T-helper 17 cell (primary cell): ENCODE data around the gene APOL3. TPM values are rescaled to one million over a fixed set of nuclear protein-coding genes. Genes with fewer than 3 reads are reported as not detected.

ENCODE experiments used
- total RNA-seq, 4 donors: library from RNA in 2 of 4; stranded (reverse) in 2 of 4; gene quantifications; one replicate each; pipeline ENCODE4 v1.2.3 and lab custom pipeline; 2022 to 2026

The APOL3 gene
- total RNA-seq, 2 donors from 2014 or later: 229 to 265 TPM

Other genes with a start within 250 kb of the APOL3 start
- under 1 TPM; 0.23 to 0.97 TPM for gene RBFOX2, start 131.9 kb downstream of the APOL3 start, total RNA-seq
- under 1 TPM in 1 of 2 donors, not detected in 1; 0.22 TPM for gene APOL4, start 41.1 kb upstream of the APOL3 start, total RNA-seq
- gene APOL2, start 78.8 kb upstream of the APOL3 start, total RNA-seq: 10 to 100 TPM; 36.9 to 42.9 TPM
- 10 to 100 TPM; 12.5 to 15.0 TPM for gene APOL1, start 92.4 kb upstream of the APOL3 start, total RNA-seq
- gene MYH9, start 227.2 kb upstream of the APOL3 start, total RNA-seq: 1,000 to 10,000 TPM; 1,038 to 1,220 TPM